HG02870 (cell line): ENCODE measurements around the gene AP5S1.
"Not testable (repeated sequence)": the region's sequence is repeated elsewhere in the genome, so short reads cannot be mapped to it uniquely, and the experiment has no call there.

Experiments used
- ATAC-seq: cut with Tn5 transposase; IDR thresholded peaks from one replicate; pipeline ENCODE4 v1.9.1; 2021; ENCODE audit warnings: mild to moderate bottlenecking, moderate library complexity; ENCODE audit not compliant: unreplicated experiment

AP5S1 gene

DNA sequence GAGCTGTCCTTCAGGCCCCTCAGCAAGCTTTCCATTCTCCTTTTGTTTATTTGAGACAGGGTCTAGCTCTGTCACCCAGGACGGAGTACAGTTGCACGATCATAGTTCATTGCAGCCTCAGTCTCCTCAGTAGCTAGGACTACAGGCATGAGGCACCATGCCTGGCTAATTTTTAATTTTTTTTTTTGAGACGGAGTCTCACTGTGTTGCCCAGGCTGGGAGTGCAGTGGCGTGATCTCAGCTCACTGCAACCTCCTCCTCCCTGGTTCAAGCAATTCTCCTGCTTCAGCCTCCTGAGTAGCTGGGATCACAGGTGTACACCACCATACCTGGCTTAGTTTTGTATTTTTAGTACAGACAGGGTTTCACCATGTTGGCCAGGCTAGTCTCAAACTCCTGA lies 31.1 kb upstream of the AP5S1 start:
- ATAC-seq: not testable (repeated sequence)

DNA sequence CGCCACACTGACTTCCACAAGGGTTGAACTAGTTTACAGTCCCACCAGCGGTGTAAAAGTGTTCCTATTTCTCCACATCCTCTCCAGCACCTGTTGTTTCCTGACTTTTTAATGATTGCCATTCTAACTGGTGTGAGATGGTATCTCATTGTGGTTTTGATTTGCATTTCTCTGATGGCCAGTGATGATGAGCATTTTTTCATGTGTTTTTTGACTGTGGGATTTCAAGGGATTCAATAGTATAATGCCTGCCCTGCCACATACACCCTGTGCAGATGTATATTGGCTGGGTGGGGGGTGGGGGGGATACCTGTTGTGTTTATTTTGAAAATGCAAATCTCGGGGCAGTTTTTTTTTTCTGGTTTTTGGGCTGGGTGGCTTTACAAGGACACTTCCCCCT lies 26.2 kb upstream of the AP5S1 start:
- not testable (repeated sequence) for ATAC-seq

DNA sequence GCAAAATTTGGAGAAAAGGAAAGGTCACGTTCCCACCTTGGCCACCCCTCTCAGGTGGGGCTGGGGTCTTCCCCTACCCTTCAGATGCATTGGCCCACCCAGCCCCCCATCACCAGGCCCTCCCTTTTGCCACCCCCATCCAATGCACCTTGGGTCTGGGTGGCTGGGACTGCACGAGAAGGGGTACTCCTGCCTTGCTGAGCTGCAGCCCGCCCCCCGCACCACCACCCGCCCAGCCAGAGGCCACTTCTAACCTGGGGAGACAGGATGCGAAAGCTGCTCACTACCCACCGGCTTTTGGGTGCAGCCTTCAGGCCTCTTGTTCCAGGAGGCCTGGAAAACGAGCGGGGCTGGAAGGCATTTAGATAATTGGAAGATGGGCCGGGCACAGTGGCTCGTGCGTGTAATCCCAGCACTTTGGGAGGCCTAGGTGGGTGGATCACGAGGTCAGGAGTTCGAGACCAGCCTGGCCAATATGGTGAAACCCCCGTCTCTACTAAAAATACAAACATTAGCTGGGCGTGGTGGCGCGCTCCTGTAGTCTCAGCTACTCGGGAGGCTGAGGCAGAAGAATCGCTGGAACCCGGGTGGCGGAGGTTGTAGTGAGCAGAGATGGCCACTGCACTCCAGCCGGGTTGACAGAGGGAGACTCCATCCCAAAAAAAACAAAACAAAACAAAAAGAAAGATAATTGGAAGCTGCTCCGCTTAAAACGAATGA lies 25.5 kb upstream of the AP5S1 start:
- ATAC-seq: no peak

DNA sequence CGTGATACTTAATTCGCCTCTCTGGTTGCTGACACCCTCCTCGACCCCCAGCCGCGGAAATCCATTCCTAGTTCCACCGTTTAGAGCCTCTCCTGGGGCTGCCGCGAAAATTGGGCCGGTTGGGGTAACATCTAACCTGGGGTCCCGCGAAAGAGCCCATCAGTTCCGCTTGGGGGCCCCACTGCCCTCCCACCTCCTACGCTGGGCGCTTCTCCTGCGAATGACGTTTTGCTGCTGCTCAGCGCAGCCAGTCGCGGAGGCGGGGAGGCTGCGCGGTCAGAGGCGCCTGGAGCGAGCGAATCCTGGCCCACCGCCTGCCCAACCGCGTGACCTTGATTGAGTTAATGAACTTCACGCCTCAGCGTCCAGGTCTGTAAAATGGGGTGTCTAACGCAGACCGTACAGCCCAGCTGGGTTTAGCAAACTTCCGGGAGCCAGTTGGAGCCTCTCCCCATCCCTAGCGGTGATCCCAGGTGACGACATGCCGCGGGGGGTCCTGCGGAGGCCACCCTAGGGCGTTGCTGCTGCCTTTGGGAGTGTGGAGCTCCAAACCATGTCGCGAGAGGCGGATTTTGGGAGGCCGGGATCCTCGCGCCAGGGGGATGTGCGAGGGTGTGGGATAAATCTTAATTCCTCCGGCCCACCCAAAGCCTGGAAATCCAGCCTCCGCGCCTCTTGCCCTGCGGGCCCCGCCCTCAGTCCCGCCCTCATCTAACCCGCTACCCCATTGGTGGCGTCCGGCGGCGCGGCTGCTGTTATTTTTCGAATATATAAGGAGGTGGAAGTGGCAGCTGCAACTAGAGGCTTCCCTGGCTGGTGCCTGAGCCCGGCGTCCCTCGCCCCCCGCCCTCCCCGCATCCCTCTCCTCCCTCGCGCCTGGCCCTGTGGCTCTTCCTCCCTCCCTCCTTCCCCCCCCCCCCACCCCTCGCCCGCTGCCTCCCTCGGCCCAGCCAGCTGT lies 24.6 kb upstream of the AP5S1 start, which contains the start of gene CDC25B:
TSS of gene CDC25B (plus strand) at position 800 of the 958 bp plus-strand sequence. CDS start 222 bp downstream, outside the sequence.
- peak; percentile 66 for ATAC-seq

DNA sequence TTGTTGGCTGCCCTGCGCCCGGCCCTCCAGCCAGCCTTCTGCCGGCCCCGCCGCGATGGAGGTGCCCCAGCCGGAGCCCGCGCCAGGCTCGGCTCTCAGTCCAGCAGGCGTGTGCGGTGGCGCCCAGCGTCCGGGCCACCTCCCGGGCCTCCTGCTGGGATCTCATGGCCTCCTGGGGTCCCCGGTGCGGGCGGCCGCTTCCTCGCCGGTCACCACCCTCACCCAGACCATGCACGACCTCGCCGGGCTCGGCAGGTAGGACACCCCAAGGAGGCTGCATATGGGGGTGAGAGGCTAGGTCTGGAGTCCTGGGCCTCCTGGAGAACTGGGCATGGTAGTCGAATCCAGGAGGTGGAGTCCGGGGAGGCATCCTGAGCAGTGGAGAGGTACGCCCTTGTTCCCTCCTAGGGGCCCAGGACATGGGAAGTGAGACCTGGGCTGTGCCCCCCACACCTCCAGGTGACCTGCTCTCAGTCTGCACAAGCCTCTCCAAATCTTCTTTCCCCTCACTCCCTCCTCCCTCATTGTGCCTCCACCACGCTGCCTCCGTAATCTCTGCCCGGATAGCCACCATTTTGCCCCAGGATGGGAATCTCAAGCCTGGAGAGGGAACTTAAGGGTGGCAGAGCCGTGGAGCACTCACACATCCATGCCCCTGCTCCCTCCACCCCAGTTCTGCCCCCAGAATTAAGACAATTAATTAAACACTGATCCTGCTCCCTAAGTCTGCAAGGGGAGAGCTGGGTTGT lies 23.7 kb upstream of the AP5S1 start:
- no peak for ATAC-seq

DNA sequence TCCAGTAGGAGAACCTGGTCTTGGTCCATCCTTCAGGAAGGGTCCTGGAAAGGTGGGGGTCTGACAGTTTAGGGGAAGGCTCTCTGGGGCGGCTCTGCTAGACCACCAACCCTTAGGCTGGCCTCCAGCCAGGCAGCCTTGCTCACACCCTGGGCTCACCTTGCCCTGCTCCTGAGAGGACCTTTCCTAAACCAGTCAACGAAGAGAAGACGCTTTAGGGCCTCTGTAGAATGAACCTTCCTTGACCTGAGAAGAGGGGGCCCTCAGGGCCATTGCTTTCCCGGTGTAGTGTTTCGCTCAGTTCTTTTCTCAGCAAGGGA lies 23.2 kb upstream of the AP5S1 start:
- ATAC-seq: no peak

DNA sequence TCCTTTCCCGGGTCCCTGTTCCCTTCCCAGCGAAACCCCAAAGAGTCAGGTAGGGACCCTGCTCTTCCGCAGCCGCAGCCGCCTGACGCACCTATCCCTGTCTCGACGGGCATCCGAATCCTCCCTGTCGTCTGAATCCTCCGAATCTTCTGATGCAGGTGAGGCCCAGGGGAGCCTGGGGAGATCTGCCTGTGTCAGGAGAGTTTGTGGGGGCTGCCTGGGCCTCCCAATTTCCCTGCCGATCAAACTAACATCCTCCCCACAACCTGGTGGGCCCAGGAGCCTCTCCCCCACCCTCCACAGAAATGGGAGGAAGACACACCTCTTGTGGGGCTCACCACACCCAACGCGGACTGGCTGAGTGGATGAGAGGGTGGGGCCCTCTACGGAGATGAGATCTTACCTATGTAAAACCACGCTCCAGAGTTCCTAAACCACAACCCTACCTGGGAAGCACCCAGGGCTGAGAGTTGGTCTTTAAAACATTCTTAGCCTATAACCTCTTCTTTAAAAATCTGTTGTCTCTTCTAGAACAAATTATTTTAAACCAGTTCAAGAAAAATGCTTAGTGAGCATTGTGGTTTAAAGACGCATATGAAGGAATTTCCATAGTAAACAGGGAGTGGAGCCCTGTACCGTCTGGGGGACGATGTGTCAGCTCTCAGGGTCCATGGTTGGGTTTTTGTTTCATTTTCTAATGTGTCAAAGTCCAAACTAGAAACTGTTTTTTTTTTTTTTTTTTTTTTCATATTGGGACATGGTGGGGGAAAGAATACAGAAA lies 22.6 kb upstream of the AP5S1 start:
- no peak for ATAC-seq

DNA sequence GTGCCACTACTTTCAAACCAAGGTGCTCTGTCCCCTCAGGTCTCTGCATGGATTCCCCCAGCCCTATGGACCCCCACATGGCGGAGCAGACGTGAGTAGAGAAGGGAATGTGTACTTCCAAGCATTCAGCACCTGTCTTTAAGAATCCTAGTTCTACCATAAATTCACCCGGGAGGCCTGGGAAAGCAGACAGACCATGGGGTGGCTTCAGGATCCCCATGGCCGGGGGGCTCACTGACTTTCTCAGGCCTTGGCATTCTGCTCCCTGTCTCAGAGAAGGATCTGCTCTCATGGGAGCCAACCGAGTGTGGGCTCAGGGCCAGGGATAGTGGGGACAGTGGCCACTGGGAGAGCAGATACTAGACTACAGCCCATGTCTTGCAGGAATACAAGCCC lies 22.0 kb upstream of the AP5S1 start:
- no peak for ATAC-seq

DNA sequence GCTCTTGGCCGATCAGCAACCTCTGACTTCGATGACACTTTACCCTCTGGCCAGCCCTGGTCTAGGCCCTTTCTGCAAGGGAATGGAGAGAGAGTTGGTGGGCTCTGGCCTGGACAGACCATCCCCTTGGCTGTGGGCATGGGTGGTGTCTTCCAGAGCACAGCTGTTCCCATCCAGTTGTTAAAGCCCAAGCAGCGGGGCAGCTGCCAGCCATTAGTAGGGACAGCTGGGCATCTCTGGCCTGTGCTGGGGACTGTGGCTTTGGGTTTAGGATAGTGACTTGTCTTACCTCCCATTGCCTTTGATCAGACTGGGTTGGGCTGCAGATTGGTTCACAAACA lies 21.5 kb upstream of the AP5S1 start:
- ATAC-seq: no peak

DNA sequence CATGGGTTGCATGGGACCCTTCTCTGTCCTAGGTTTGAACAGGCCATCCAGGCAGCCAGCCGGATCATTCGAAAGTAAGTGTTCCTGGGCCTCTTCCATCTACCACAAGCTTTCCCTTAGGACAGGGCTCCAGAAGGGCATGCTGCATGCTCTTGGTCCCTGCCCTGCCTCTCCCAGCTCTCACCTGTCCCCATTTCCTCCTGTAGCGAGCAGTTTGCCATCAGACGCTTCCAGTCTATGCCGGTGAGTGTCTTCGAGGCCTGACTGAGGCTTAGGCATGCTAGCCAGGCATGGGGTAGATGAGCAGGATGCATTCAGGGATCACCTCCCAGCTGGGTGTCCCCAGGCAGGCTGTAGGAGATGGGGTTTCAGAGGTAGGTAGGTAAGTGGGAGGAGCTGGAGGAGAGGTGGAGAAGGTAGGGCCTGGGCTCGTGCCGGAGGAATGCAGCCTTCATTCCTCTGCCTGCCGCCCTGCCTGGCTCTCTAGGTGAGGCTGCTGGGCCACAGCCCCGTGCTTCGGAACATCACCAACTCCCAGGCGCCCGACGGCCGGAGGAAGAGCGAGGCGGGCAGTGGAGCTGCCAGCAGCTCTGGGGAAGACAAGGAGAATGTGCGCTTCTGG lies 20.0 kb upstream of the AP5S1 start:
- ATAC-seq: no peak

DNA sequence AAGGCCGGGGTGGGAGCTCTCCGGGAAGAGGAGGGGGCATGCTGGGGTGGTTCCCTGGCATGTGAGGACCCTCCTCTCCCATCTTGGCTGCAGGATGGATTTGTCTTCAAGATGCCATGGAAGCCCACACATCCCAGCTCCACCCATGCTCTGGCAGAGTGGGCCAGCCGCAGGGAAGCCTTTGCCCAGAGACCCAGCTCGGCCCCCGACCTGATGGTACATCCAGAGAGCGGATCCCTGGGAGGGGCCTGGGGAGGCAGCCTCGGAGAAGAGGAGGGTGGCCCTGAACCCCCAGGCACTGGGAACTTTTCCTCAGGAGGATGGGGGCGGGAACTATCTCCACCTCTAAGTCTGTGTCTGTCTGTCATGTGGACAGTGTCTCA lies 19.5 kb upstream of the AP5S1 start:
- ATAC-seq: no peak

DNA sequence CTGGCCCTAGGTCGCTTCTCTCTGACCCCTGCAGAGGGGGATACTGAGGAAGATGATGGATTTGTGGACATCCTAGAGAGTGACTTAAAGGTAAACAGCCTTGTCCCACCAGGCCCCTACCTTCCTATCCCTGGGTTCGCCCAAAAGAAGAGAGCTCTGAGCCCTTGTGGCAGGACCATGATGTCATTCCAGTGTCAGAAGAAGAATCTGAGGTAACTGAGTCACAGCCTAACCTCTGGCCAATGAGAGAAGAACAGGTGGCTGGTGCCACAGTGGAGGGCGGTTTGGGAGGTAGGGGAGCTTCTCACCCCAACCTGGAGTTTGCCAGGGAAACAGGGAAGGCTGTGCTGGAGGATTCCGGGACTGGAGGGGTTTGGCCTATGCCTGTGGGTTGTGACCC lies 19.0 kb upstream of the AP5S1 start:
- ATAC-seq: no peak

DNA sequence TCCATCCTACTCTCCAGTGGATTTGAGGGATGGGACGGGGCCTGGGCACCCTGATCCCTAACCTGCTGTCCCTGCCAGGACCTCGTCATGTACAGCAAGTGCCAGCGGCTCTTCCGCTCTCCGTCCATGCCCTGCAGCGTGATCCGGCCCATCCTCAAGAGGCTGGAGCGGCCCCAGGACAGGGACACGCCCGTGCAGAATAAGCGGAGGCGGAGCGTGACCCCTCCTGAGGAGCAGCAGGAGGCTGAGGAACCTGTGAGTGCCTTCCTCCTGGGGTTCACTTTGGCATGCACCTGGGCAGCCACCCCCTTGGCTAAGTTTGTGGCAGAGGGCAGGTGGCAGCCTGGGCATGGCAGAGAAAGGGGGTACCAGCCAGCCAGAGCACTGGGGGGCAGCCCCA lies 18.5 kb upstream of the AP5S1 start:
- ATAC-seq: no peak

DNA sequence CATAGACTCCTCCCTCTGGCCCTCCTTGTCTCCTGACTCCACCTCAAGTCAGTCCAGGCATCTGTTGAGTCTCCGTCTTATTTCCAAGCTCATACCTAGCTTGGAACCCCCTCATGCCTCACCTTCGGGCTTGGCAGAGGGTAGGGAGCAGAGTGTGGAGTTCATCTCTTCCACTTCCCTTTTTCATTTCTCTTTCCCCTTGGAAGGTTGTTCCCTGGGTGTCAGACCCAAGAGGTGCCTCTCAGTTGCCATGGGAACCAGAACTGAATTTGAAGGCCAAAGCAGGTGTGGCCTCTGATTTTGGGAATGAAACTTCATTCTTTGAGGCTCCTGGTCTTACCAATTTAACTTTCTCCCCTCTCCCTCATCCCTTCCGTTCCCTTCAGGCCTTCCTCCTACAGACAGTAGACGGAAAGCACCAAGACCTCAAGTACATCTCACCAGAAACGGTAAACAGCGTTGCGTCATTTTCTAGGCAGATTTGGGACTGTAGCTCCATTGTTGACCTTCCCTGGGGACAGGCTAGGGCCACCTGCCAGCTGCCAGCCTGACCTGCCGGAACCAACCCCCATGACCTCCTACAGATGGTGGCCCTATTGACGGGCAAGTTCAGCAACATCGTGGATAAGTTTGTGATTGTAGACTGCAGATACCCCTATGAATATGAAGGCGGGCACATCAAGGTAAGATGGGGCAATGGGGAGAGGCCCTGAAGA lies 17.7 kb upstream of the AP5S1 start:
- ATAC-seq: no peak

DNA sequence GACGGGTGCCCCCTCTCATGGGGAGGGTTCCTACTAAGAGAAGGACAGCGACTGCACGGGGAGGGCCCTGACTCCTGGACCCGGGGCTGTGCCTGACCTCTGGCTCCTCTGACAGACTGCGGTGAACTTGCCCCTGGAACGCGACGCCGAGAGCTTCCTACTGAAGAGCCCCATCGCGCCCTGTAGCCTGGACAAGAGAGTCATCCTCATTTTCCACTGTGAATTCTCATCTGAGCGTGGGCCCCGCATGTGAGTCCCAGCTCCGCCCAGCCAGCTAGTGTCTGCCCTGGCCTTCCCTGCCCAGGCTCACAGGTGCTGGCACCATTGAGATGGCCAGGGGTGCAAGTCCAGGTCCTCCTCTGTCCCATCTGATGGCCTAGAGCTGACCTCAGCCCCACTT lies 17.1 kb upstream of the AP5S1 start:
- no peak for ATAC-seq

DNA sequence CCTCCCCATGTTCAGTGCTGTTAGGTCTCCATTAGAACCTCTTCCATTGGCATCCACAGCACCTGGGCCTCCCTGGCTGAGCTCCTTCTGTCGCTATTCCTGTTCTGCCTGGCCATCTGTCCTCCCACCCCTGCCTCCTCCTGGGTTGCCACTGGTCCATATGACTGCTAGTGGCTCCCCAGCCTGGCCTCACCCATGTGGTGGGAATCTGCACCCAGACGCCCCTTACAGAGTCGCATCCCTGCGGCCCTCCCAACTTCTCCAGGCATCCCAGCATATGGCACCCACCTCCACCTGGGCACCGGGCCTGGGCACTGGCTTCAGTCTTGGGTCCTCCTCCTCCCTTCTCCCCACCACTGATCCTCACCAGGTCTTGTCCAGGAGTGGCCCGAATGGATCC lies 16.5 kb upstream of the AP5S1 start:
- no peak for ATAC-seq

DNA sequence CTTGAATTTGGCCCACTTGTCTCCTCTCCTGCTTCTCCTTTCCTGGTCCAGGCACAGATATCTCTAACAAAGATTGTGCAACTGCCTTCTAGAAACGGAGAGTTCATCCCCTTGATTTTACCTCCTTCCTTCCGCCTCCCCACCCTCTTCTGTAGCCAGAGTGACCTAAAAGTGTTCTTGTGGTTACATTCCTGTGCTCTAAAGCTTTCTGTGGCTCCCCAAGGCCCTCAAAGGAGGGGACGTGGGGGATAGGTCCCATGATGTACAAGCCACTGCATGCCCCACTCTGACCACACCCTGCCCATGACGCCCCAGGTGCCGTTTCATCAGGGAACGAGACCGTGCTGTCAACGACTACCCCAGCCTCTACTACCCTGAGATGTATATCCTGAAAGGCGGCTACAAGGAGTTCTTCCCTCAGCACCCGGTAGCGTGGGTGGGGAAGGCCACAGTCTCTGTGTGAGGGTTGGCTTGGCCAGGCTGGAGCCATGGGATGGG lies 16.0 kb upstream of the AP5S1 start:
- ATAC-seq: no peak

DNA sequence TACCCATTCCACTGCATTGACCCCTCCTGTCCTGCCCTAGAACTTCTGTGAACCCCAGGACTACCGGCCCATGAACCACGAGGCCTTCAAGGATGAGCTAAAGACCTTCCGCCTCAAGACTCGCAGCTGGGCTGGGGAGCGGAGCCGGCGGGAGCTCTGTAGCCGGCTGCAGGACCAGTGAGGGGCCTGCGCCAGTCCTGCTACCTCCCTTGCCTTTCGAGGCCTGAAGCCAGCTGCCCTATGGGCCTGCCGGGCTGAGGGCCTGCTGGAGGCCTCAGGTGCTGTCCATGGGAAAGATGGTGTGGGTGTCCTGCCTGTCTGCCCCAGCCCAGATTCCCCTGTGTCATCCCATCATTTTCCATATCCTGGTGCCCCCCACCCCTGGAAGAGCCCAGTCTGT lies 15.6 kb upstream of the AP5S1 start:
- no peak for ATAC-seq

DNA sequence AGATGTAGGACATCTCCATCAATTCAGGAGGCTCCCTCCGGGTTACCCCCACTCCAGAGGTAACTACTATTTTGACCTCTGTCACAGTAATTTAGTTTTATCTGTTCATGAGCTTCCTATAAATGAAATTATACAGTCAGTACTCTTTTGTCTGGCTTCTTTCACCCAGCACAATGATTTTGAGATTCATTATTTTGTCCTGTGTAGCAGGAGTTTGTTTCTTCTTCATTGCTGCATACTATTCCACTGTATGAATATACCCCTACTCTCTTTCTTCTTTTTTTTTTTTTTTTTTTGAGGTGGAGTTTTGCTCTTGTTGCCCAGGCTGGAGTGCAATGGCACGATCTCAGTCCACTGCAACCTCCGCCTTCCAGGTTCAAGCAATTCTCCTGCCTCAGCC lies 11.8 kb upstream of the AP5S1 start:
- no peak for ATAC-seq
